Panc1 (cell line): ENCODE results near the gene CHCHD6. TPM values are rescaled to one million over a fixed set of nuclear protein-coding genes. Genes with fewer than 3 reads are reported as not detected.

Experiments used
- ATAC-seq: fragments of 200-7000 bp; cut with Tn5 transposase; 2 replicates; pipeline ENCODE4 v1.9.1; 2020; ENCODE audit warnings: mild to moderate bottlenecking, moderate library complexity
- BruUV-seq: library from RNA; stranded (reverse); fragments of 400-500 nt; replicated peaks from 2 replicates; lab custom pipeline; 2021; lab: Mats Ljungman, UMichigan
- CTCF ChIA-PET: fragments of 300-600 bp; sonication (Branson Sonifier 250); formaldehyde crosslinking; loops from one replicate; lab custom pipeline; 2022; ENCODE audit warnings: antibody characterized with exemption; lab: Charles Lee
- POLR2A ChIA-PET: fragments of 300-600 bp; sonication (Branson Sonifier 250); formaldehyde crosslinking; loops from one replicate; lab custom pipeline; 2022; ENCODE audit warnings: antibody characterized with exemption; lab: Charles Lee
- DNase-seq: peaks from one replicate; pipeline ENCODE4 v3.0.0-alpha.2; 2010; ENCODE audit warnings: low read depth, low spot score
- H3K27ac ChIP-seq: 2 replicates; pipeline ENCODE4 v1.5.1; 2011; ENCODE audit warnings: mild to moderate bottlenecking, low read length, inconsistent platforms
- H3K27me3 ChIP-seq: fragments of 200-500 bp; sonication (Bioruptor generic); 2 replicates; pipeline ENCODE4 v1.6.0; 2014; ENCODE audit warnings: low read length, inconsistent platforms; ENCODE audit not compliant: control insufficient read depth, insufficient read depth
- H3K36me3 ChIP-seq: fragments of 200-500 bp; sonication (Bioruptor generic); 2 replicates; pipeline ENCODE4 v1.5.1; 2014; ENCODE audit warnings: inconsistent platforms, mild to moderate bottlenecking, low read length, moderate library complexity; ENCODE audit not compliant: control insufficient read depth, insufficient read depth
- H3K4me1 ChIP-seq: 2 replicates; pipeline ENCODE4 v1.5.1; 2011; ENCODE audit warnings: inconsistent platforms, mild to moderate bottlenecking, low read length, moderate library complexity; ENCODE audit not compliant: control insufficient read depth, insufficient read depth
- H3K4me3 ChIP-seq, 2 experiments: 2 replicates each; pipeline ENCODE4 v1.5.1; 2011 to 2012; ENCODE audit warnings: low read depth in 2 of 2, low read length in 2 of 2, mild to moderate bottlenecking in 2 of 2, inconsistent platforms in 1 of 2, moderate library complexity in 1 of 2
- H3K9me3 ChIP-seq: fragments of 200-500 bp; sonication (Bioruptor generic); 2 replicates; pipeline ENCODE4 v1.5.1; 2014; ENCODE audit warnings: low read depth, mild to moderate bottlenecking, inconsistent platforms, low read length, moderate library complexity; ENCODE audit not compliant: control insufficient read depth, insufficient read depth
- CTCF ChIP-seq: fragments of 450-650 bp; IDR thresholded peaks from 2 replicates; pipeline ENCODE4 v1.5.1; 2017; ENCODE audit warnings: mild to moderate bottlenecking
- POLR2AphosphoS5 ChIP-seq: IDR thresholded peaks from 2 replicates; pipeline ENCODE4 v1.6.1; 2012; ENCODE audit warnings: mild to moderate bottlenecking, low read depth, low read length, moderate library complexity
- REST ChIP-seq, 2 experiments: IDR thresholded peaks; 2 replicates each; pipeline ENCODE4 v1.6.1; 2011 to 2012; ENCODE audit warnings: low read depth in 2 of 2, control low read depth in 1 of 2, low read length in 1 of 2, mild to moderate bottlenecking in 1 of 2, moderate library complexity in 1 of 2; ENCODE audit not compliant: insufficient read depth in 1 of 2
- SIN3A ChIP-seq: IDR thresholded peaks from 2 replicates; pipeline ENCODE4 v1.6.1; 2012; ENCODE audit warnings: low read depth, mild to moderate bottlenecking, low read length, moderate library complexity, borderline replicate concordance; ENCODE audit not compliant: insufficient read depth
- TCF7L2 ChIP-seq: IDR thresholded peaks from 2 replicates; pipeline ENCODE4 v1.6.1; 2011; ENCODE audit warnings: mild to moderate bottlenecking, low read depth, low read length, inconsistent platforms
- in situ Hi-C: cut with HindIII; loops from 2 replicates; pipeline ENCODE4 v1.10.0; 2016; ENCODE audit warnings: low sequenced_read_pairs, low pct_unique_long_range_greater_than_20kb
- intact Hi-C: fragments of 100-400 bp; cut with micrococcal nuclease; formaldehyde crosslinking; loops from one replicate; pipeline ENCODE4 v1.10.0; 2022; ENCODE audit not compliant: unreplicated experiment
- total RNA-seq: library from RNA; stranded (reverse); gene quantifications from one replicate; pipeline ENCODE4 v1.2.1, GENCODE V29; 2021; ENCODE audit not compliant: unreplicated experiment

Gene CHCHD6
- total RNA-seq, 1 experiment from 2014 or later, result 31.5 TPM

GRCh38 chr3:126945171-126945721, 241.2 kb downstream of the CHCHD6 start:
- no peaks in the 10 kb centered on the region for H3K9me3 ChIP-seq
- POLR2A ChIA-PET, result no interaction called here
- no peaks in the 10 kb centered on the region for H3K36me3 ChIP-seq
- no peak for ATAC-seq
- in situ Hi-C loops (no loop called here), intact Hi-C loops (no loop called here)
- DNase-seq, result no peak
- H3K27me3 ChIP-seq, result no peaks in the 10 kb centered on the region
- no peak overlapping the region for H3K4me3 ChIP-seq
- no peak for TF ChIP-seq TCF7L2
- TF ChIP-seq POLR2AphosphoS5, result no peak
- TF ChIP-seq REST (IDR thresholded peaks at IDR 0.05; ENCODE audit: insufficient read depth in 1 of 2, low read depth in 2 of 2, low read length in 1 of 2), result no peak
- TF ChIP-seq SIN3A, result no peak
- TF ChIP-seq CTCF, result no peak
- CTCF ChIA-PET, result no interaction called here
- BruUV-seq, result no TSS peak
- no peak overlapping the region for H3K27ac ChIP-seq
- H3K4me1 ChIP-seq, result no peaks in the 10 kb centered on the region

GRCh38 chr3:126945891-126946290, 241.9 kb downstream of the CHCHD6 start:
- Histone ChIP-seq H3K4me1 (no peaks in the 10 kb centered on the region), H3K36me3 (no peaks in the 10 kb centered on the region), H3K27ac (no peak overlapping the region), H3K27me3 (no peaks in the 10 kb centered on the region), H3K4me3 (no peak overlapping the region), H3K9me3 (no peaks in the 10 kb centered on the region)
- DNase-seq (no peak), ATAC-seq (no peak)
- intact Hi-C loops, result no loop called here
- POLR2A ChIA-PET, result no interaction called here
- no peak for TF ChIP-seq REST (IDR thresholded peaks at IDR 0.05; ENCODE audit: insufficient read depth in 1 of 2, low read depth in 2 of 2, low read length in 1 of 2)
- no peak for TF ChIP-seq CTCF
- TF ChIP-seq TCF7L2, result no peak
- BruUV-seq, result no TSS peak
- in situ Hi-C loops, result no loop called here
- CTCF ChIA-PET, result no interaction called here
